HL-60 (cell line): ENCODE data around the gene NTF3.

Experiments used
- DNase-seq, 2 experiments: peaks; one replicate each; pipeline ENCODE4 v3.0.0-alpha.2; 2010 to 2020; ENCODE audit warnings: low read depth in 1 of 2, low spot score in 1 of 2
- H3K27ac ChIP-seq: fragments of 250-450 bp; sonication (Bioruptor Pico); replicated peaks from 2 replicates; pipeline ENCODE4 v1.5.1; 2020; ENCODE audit warnings: mild to moderate bottlenecking, moderate library complexity
- H3K27me3 ChIP-seq: fragments of 250-450 bp; sonication (Bioruptor Pico); 2 replicates; pipeline ENCODE4 v1.5.1; 2021; ENCODE audit warnings: mild to moderate bottlenecking, moderate library complexity; ENCODE audit not compliant: insufficient read depth, poor library complexity, severe bottlenecking
- H3K4me3 ChIP-seq: replicated peaks from 2 replicates; pipeline ENCODE4 v1.5.1; 2011; ENCODE audit warnings: mild to moderate bottlenecking, control low read depth, low read length; ENCODE audit not compliant: insufficient read depth
- GABPA ChIP-seq: IDR thresholded peaks from 2 replicates; pipeline ENCODE4 v1.6.1; 2012; ENCODE audit warnings: low read depth
- POLR2AphosphoS5 ChIP-seq: IDR thresholded peaks from 2 replicates; pipeline ENCODE4 v1.6.1; 2012; ENCODE audit warnings: low read depth
- SPI1 ChIP-seq: IDR thresholded peaks from 2 replicates; pipeline ENCODE4 v1.6.1; 2012; ENCODE audit warnings: low read depth, mild to moderate bottlenecking, borderline replicate concordance
- TF ChIP-seq, protein P1 (sequence below): IDR thresholded peaks from 2 replicates; pipeline ENCODE4 v1.6.1; 2012; ENCODE audit warnings: low read depth; ENCODE audit not compliant: insufficient replicate concordance
- TF ChIP-seq, protein P2 (sequence below): IDR thresholded peaks from one replicate; pipeline ENCODE4 v1.5.1; 2011; ENCODE audit warnings: low read length, control low read depth, inconsistent platforms; ENCODE audit not compliant: insufficient read depth

The NTF3 gene

DNA sequence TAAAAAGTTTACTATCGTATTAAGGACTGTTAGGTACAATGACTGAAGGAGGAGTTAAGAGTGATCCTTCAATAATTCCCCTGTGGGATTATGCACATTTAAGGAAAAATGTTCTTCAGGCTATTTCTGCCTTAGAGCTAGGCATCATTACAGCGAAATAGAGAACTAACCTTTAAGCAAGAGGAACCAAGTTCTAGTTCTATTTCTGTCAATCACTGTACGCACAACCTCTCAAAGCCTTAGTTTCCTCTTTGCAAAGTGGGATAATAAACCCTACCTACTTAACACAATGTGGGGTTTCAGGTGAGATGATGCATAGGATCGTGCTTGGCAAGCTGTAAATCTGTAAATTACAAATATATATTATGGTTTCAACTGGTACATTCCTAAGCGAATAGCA lies 15.4 kb downstream of the NTF3 start:
- TF ChIP-seq, protein P1, sequence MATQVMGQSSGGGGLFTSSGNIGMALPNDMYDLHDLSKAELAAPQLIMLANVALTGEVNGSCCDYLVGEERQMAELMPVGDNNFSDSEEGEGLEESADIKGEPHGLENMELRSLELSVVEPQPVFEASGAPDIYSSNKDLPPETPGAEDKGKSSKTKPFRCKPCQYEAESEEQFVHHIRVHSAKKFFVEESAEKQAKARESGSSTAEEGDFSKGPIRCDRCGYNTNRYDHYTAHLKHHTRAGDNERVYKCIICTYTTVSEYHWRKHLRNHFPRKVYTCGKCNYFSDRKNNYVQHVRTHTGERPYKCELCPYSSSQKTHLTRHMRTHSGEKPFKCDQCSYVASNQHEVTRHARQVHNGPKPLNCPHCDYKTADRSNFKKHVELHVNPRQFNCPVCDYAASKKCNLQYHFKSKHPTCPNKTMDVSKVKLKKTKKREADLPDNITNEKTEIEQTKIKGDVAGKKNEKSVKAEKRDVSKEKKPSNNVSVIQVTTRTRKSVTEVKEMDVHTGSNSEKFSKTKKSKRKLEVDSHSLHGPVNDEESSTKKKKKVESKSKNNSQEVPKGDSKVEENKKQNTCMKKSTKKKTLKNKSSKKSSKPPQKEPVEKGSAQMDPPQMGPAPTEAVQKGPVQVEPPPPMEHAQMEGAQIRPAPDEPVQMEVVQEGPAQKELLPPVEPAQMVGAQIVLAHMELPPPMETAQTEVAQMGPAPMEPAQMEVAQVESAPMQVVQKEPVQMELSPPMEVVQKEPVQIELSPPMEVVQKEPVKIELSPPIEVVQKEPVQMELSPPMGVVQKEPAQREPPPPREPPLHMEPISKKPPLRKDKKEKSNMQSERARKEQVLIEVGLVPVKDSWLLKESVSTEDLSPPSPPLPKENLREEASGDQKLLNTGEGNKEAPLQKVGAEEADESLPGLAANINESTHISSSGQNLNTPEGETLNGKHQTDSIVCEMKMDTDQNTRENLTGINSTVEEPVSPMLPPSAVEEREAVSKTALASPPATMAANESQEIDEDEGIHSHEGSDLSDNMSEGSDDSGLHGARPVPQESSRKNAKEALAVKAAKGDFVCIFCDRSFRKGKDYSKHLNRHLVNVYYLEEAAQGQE: no peak
- TF ChIP-seq, protein P2, sequence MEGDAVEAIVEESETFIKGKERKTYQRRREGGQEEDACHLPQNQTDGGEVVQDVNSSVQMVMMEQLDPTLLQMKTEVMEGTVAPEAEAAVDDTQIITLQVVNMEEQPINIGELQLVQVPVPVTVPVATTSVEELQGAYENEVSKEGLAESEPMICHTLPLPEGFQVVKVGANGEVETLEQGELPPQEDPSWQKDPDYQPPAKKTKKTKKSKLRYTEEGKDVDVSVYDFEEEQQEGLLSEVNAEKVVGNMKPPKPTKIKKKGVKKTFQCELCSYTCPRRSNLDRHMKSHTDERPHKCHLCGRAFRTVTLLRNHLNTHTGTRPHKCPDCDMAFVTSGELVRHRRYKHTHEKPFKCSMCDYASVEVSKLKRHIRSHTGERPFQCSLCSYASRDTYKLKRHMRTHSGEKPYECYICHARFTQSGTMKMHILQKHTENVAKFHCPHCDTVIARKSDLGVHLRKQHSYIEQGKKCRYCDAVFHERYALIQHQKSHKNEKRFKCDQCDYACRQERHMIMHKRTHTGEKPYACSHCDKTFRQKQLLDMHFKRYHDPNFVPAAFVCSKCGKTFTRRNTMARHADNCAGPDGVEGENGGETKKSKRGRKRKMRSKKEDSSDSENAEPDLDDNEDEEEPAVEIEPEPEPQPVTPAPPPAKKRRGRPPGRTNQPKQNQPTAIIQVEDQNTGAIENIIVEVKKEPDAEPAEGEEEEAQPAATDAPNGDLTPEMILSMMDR: no peak
- no peak for TF ChIP-seq GABPA
- DNase-seq: no peak
- no peak overlapping the region for H3K4me3 ChIP-seq
- peaks cover 2% of the 10 kb centered on the region for H3K27me3 ChIP-seq
- no peak overlapping the region for H3K27ac ChIP-seq

GRCh38 chr12:5451251-5451650 lies 19.3 kb downstream of the NTF3 start:
- H3K4me3 ChIP-seq: no peak overlapping the region
- TF ChIP-seq GABPA: no peak
- no peak for TF ChIP-seq SPI1
- TF ChIP-seq, protein P1: no peak
- TF ChIP-seq, protein P2: no peak
- no peak for TF ChIP-seq POLR2AphosphoS5

GRCh38 chr12:5452569-5452968 lies 20.7 kb downstream of the NTF3 start:
- peaks cover 2% of the 10 kb centered on the region for H3K27me3 ChIP-seq
- TF ChIP-seq, protein P1: no peak
- no peak for TF ChIP-seq SPI1
- TF ChIP-seq, protein P2: no peak
- no peak for TF ChIP-seq GABPA
- no peak for TF ChIP-seq POLR2AphosphoS5
- H3K4me3 ChIP-seq: no peak overlapping the region
- no peak for DNase-seq
- H3K27ac ChIP-seq: no peak overlapping the region

More at GRCh38 chr12:5451251-5451650, 19.3 kb downstream of the NTF3 start:
- no peak for DNase-seq
- Histone ChIP-seq H3K27me3 (peaks cover 2% of the 10 kb centered on the region), H3K27ac (no peak overlapping the region)
